ENCODE data around the gene FCHSD1. TPM values are rescaled to one million over a fixed set of nuclear protein-coding genes. Genes with fewer than 3 reads are reported as not detected.

The FCHSD1 gene
- total RNA-seq, 2 experiments from 2014 or later: 58.0 to 59.3 TPM

GRCh38 chr5:141669520-141669919 lies 18.3 kb upstream of the FCHSD1 start:
- H3K4me1 Mint-ChIP-seq: peaks cover 7% of the 10 kb centered on the region
- ChIA-PET POLR2A (no interaction called here), CTCF (interaction anchor here (0.9 to 2.2 kb wide), 10 partner anchors 10 to 338 kb away, joined by 3 to 8 read pairs (median 6); partner anchors contain the start of genes DIAPH1, PCDH1 and RNF14)
- H3K36me3 Mint-ChIP-seq (ENCODE audit: low read depth): no peaks in the 10 kb centered on the region
- DNase-seq: no peak
- H3K9me3 Mint-ChIP-seq: no peaks in the 10 kb centered on the region
- no peak overlapping the region for H3K27ac Mint-ChIP-seq
- no peaks in the 10 kb centered on the region for H3K27me3 Mint-ChIP-seq
- no peak overlapping the region for H3K4me3 Mint-ChIP-seq

DNA sequence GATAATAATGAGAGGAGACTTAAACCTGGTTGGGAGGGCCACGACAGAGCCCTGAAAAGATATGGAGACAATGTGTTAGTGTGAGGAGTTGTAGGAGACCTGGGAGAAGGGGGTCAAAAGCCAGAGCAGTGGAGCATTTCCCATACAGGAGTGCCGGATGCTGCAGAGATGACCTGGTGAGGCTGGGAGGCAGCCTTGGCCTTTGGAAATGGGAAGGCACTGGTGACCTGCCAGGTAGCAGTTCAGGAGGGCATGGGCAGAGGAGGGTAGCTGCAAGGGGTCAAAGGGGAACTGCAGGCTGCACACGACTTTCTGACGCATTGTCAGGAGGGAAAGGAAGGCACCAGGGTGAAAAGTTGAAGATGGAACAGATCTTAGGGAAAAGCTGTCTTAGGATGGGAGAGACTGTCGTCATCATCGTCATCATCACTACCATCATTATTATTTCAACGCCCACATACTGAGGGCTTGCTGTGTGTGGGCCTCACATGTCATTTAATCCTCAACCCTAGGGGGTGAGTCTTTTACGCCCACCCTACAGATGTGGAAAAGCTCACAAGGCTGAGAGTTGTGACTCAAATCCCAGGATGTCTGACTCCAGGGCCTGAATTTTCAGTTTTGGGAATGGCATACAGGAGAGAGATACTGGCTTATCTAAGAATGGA lies 17.5 kb upstream of the FCHSD1 start:
- Mint-ChIP-seq H3K4me3 (no peak overlapping the region), H3K4me1 (peaks cover 7% of the 10 kb centered on the region), H3K36me3 (ENCODE audit: low read depth) (no peaks in the 10 kb centered on the region), H3K27ac (peak overlapping the region; percentile 6), H3K27me3 (no peaks in the 10 kb centered on the region), H3K9me3 (no peaks in the 10 kb centered on the region)
- POLR2A ChIA-PET: no interaction called here
- CTCF ChIA-PET: interaction anchor here (1.0 to 2.2 kb wide), 9 partner anchors 11 to 339 kb away, joined by 3 to 8 read pairs (median 6); partner anchors contain the start of genes DIAPH1, PCDH1 and RNF14
- DNase-seq: no peak

DNA sequence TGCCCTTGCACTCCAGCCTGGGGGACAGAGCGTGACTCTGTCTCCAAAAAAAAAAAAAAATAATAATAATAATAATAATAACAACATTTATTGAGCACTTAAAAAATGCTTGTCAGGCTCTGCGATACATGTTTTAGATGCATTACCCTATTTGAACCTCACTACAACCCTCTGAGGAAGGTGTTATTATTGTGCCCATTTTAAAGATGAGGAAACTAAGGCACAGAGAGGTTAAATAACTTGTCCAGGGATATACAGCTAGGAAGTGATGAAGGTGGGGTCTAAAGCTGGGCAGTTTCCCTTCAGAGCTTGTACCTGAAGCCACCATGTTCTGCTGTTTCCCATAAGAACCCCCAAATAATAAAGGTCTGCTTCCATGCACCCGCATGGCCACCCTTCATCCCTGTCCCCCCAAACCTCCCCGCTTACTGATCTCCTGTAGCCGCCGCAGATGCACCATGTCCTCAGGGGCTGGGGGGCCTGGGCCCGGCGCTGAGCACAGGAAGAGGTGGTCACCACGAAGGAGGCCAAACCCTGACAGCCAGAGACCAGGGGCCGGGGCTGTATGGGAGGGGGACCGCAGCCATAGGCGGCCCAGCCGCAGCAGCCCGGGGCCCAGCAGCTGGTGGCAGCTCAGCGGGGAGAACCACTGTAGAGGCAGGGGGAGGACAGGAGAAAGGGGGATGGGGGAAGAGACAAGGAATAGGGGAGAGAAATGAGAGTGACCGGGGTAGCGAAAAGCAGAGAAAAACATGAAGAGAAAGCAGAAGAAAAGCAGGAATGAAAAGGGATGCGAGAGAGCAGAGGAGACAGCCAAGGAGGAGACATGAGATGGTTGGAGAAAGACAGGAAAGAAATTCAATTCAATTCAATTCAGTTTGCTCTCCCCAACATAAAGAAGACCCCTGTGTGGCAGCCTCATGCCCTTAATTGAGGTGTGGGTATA lies 15.1 kb upstream of the FCHSD1 start:
- no peak overlapping the region for H3K4me3 Mint-ChIP-seq

DNA sequence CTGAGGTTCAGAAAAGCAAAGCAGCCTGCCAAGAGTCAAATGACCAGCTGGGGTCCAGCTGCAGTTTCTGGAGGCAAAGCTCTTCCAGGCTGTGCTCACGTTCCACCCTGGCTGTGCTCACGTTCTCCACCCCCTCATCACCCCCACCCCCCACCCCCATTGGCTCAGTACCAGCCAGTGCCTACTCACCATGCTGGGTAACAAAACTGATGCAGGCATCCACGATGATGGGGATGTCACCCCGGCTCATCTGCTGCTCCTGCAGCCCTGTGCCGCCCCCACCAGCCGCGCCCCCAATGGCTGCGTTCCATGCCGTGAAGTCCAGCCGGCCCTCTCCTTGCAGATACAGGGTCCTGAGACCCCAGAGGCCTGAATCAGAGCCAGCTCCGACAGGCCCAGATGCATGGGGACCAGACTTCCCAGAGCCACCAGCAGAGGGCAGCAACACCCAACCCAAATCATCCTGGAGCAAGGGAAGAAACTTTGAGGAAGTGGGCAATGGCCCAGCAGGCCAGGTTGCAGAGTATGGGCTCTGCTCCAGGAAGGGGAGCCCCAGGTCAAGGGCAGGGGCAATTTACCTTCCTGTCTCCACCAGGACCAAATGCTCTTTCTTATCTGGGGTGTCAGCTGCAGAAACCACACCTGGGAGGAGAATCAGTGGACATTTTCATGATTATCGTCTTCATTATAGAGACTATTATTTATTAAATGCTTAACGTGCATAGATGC lies 13.7 kb upstream of the FCHSD1 start:
- H3K36me3 Mint-ChIP-seq (ENCODE audit: low read depth): no peaks in the 10 kb centered on the region
- H3K4me1 Mint-ChIP-seq: peaks cover 7% of the 10 kb centered on the region
- ChIA-PET CTCF (interaction anchor here (0.6 to 2.2 kb wide), 15 partner anchors 9 to 467 kb away, joined by 3 to 9 read pairs (median 5); partner anchors contain the start of genes DIAPH1, FCHSD1, HDAC3 and RELL2), POLR2A (no interaction called here)
- peak; percentile 78 for DNase-seq
- no peak overlapping the region for H3K27ac Mint-ChIP-seq
- H3K4me3 Mint-ChIP-seq: no peak overlapping the region
- no peaks in the 10 kb centered on the region for H3K27me3 Mint-ChIP-seq
- no peaks in the 10 kb centered on the region for H3K9me3 Mint-ChIP-seq

More for the DNA sequence above, 15.1 kb upstream of the FCHSD1 start:
- POLR2A ChIA-PET: no interaction called here
- Mint-ChIP-seq H3K4me1 (peaks cover 7% of the 10 kb centered on the region), H3K27ac (no peak overlapping the region), H3K27me3 (no peaks in the 10 kb centered on the region), H3K9me3 (no peaks in the 10 kb centered on the region), H3K36me3 (ENCODE audit: low read depth) (no peaks in the 10 kb centered on the region)
- no peak for DNase-seq
- CTCF ChIA-PET: interaction anchor here (0.6 to 2.2 kb wide), 6 partner anchors 24 to 1530 kb away, joined by 3 to 9 read pairs (median 4); no protein-coding TSS in a partner anchor

GRCh38 chr5:141663506-141663905 lies 12.3 kb upstream of the FCHSD1 start:
- peaks cover 7% of the 10 kb centered on the region for H3K4me1 Mint-ChIP-seq
- no peak overlapping the region for H3K27ac Mint-ChIP-seq
- H3K27me3 Mint-ChIP-seq: peaks cover 2% of the 10 kb centered on the region
- ChIA-PET CTCF (interaction anchor here (0.7 to 1.9 kb wide), 5 partner anchors 9 to 297 kb away, joined by 3 to 5 read pairs (median 4); no protein-coding TSS in a partner anchor), POLR2A (no interaction called here)
- H3K4me3 Mint-ChIP-seq: no peak overlapping the region
- no peaks in the 10 kb centered on the region for H3K36me3 Mint-ChIP-seq (ENCODE audit: low read depth)
- no peaks in the 10 kb centered on the region for H3K9me3 Mint-ChIP-seq
- no peak for DNase-seq

DNA sequence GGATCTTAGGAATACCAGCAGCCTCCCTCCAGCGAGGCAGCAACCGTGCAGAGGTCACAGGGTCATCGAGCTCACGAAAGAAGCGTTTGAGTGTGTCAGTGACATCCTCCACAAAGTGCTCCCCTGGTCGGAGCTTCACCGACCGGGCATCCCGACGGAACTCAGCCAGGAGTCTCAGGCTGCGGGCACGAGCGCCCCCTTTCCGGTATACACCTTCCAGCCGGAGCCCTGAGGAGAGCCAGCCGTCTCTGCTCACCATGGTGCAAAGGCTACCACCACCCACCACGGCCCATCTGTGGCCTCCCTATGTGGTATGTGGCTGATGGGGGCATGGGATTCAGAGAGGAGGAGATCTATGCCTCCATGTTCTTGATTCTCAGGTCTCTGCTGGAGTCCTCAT lies 10.8 kb upstream of the FCHSD1 start:
- CTCF ChIA-PET: interaction anchor here (1.3 to 1.9 kb wide), 2 partner anchors 11 to 30 kb away, joined by 3 to 5 read pairs; no protein-coding TSS in a partner anchor
- H3K27ac Mint-ChIP-seq: no peak overlapping the region
- no peaks in the 10 kb centered on the region for H3K36me3 Mint-ChIP-seq (ENCODE audit: low read depth)
- no peak for DNase-seq
- no peak overlapping the region for H3K4me3 Mint-ChIP-seq
- peaks cover 7% of the 10 kb centered on the region for H3K4me1 Mint-ChIP-seq
- no peaks in the 10 kb centered on the region for H3K9me3 Mint-ChIP-seq
- peaks cover 2% of the 10 kb centered on the region for H3K27me3 Mint-ChIP-seq
- POLR2A ChIA-PET: no interaction called here

DNA sequence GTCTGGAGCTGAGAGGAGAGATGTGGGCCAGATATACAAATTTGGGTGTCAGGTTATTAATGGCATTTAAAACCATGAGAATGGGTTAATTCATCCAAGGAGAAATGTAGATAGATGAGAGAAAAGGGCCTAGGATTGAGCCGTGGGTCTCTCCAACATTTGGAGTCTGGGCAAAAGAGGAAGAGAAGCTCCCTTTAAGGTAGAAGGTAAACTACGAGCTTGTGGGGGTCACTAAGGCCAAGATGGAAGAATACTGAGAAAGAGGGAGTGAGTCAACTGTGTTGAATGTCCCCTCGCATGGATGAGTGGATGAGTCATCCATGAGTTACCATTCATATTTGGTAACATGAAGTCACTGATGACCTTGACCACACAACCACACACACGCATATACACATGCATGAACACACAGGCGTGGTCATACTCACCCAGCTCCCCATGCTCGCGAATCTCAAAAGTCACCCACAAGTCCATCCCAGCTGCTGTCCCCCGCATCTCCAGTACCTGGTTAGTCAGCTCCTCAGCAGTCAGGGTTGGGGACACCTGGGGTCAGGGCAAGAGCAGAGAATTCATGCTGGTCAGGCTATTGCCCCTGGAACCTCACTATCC lies 6.8 kb upstream of the FCHSD1 start:
- no peaks in the 10 kb centered on the region for H3K9me3 Mint-ChIP-seq
- no peaks in the 10 kb centered on the region for H3K4me1 Mint-ChIP-seq
- no peaks in the 10 kb centered on the region for H3K36me3 Mint-ChIP-seq (ENCODE audit: low read depth)
- H3K27me3 Mint-ChIP-seq: peaks cover 4% of the 10 kb centered on the region
- no peak overlapping the region for H3K4me3 Mint-ChIP-seq
- no peak overlapping the region for H3K27ac Mint-ChIP-seq
- ChIA-PET POLR2A (no interaction called here), CTCF (interaction anchor here (0.5 to 2.1 kb wide), 6 partner anchors 9 to 665 kb away, joined by 3 to 8 read pairs (median 3); no protein-coding TSS in a partner anchor)
- DNase-seq: no peak

DNA sequence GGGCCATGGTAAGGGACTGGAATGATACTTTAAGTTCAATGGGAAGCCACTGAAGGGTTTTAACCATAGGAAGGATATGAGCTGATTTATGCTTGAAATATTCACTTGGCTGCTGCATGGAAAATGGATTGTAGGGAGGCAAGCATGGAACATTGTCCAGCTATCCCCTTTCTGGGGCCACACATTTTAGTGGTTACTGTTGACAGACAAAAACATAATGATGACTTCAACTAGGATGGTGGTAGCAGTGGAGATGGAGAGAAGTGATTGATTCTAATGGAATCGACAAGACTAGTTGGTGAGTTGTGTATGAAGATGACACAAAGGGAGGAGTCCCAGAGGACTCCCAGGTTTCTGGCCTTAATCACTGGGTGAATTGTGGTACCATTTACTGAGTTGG lies 6.2 kb upstream of the FCHSD1 start:
- Mint-ChIP-seq H3K27ac (no peak overlapping the region), H3K27me3 (peaks cover 5% of the 10 kb centered on the region), H3K4me1 (peaks cover 3% of the 10 kb centered on the region), H3K36me3 (ENCODE audit: low read depth) (no peaks in the 10 kb centered on the region), H3K9me3 (no peaks in the 10 kb centered on the region), H3K4me3 (no peak overlapping the region)
- POLR2A ChIA-PET: no interaction called here
- CTCF ChIA-PET: interaction anchor here (1.2 to 2.1 kb wide), 2 partner anchors 8 to 12 kb away, joined by 3 to 8 read pairs; no protein-coding TSS in a partner anchor
- no peak for DNase-seq

DNA sequence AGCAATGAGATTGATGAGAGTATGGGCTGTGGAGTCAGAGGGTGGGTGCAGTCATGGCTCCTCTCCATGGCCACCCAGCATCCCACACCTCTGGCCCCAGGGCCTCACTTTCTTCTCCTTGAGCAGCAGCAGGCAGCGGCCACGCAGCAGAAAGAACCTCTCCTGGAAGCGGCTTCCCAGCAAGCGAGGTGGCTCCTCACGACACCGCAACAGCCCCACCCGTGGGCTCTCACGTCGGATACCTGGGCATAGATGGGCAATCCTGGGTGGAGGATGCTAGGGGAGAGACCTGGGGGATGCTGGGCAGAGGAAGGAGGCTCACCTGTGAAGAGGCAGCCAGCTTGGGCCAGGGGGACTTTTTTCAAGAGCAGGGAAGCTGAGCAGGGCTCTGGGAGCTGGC lies 5.2 kb upstream of the FCHSD1 start:
- H3K9me3 Mint-ChIP-seq: no peaks in the 10 kb centered on the region
- no peak overlapping the region for H3K4me3 Mint-ChIP-seq
- peaks cover 12% of the 10 kb centered on the region for H3K4me1 Mint-ChIP-seq
- H3K27me3 Mint-ChIP-seq: peaks cover 5% of the 10 kb centered on the region
- H3K36me3 Mint-ChIP-seq (ENCODE audit: low read depth): no peaks in the 10 kb centered on the region
- no peak overlapping the region for H3K27ac Mint-ChIP-seq
- POLR2A ChIA-PET: no interaction called here
- CTCF ChIA-PET: interaction anchor here (0.9 to 1.3 kb wide), 2 partner anchors 8 to 1122 kb away, joined by 3 read pairs; no protein-coding TSS in a partner anchor
- no peak for DNase-seq

GRCh38 chr5:141655020-141655419 lies 3.8 kb upstream of the FCHSD1 start:
- DNase-seq: no peak
- Mint-ChIP-seq H3K27me3 (peaks cover 5% of the 10 kb centered on the region), H3K27ac (no peak overlapping the region), H3K4me1 (peaks cover 20% of the 10 kb centered on the region), H3K36me3 (ENCODE audit: low read depth) (peaks cover 2% of the 10 kb centered on the region), H3K4me3 (no peak overlapping the region), H3K9me3 (no peaks in the 10 kb centered on the region)
- ChIA-PET CTCF (interaction anchor here (0.7 to 1.2 kb wide), 2 partner anchors 12 to 264 kb away, joined by 4 read pairs; no protein-coding TSS in a partner anchor), POLR2A (no interaction called here)

DNA sequence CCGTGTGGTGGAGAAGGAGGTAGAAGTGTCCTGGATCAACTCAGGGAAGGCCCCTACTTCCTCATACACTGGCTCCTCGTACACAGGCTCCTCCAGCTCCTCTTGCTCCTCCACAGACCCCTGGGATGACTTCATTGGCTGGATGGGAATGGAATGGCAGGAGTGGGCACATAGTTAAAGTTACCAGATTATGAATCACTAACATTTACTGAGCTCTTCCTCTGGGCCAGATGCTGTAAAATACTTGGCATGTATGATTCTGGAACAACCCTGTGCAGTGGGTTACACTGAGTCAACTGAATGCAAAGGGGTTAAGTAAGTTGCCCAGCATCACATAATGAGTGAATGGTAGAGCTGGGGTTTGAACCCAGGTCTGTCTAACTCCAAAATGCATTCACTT lies 3.1 kb upstream of the FCHSD1 start:
- POLR2A ChIA-PET: no interaction called here
- Mint-ChIP-seq H3K27me3 (peaks cover 3% of the 10 kb centered on the region), H3K9me3 (no peaks in the 10 kb centered on the region)

DNA sequence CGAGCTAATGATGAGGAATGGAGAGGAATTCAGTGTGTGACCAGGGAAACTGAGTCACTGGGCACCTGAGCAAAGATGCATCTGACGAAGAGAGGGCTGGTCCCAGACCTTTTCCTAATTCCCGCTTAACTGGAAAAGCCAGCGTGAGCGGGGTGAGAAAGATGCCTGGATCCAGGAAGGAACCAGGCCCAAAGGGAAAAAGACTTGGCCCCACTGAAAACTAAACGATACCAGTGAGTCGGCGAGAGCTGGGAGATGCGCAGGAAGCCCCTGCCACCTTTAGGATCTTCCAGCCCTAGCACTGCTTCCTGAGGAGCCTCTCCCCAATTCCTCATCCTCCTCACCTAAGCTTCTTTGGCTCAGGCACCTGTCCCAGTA lies 499 bp upstream of the FCHSD1 start:
- peak overlapping the region; percentile 96 for H3K27ac Mint-ChIP-seq
- CTCF ChIA-PET: interaction anchor here (1.1 to 1.5 kb wide), 7 partner anchors 9 to 317 kb away, joined by 3 to 8 read pairs (median 5); partner anchors contain the start of genes DIAPH1, HDAC3, RELL2 and RNF14
- H3K36me3 Mint-ChIP-seq (ENCODE audit: low read depth): peaks cover 9% of the 10 kb centered on the region
- no peaks in the 10 kb centered on the region for H3K9me3 Mint-ChIP-seq
- H3K4me3 Mint-ChIP-seq: peak overlapping the region; percentile 91
- peaks cover 37% of the 10 kb centered on the region for H3K4me1 Mint-ChIP-seq
- H3K27me3 Mint-ChIP-seq: peaks cover 3% of the 10 kb centered on the region
- DNase-seq: no peak
- POLR2A ChIA-PET: no interaction called here

More for the DNA sequence above, 3.1 kb upstream of the FCHSD1 start:
- Mint-ChIP-seq H3K4me3 (no peak overlapping the region), H3K27ac (no peak overlapping the region), H3K4me1 (peaks cover 27% of the 10 kb centered on the region), H3K36me3 (ENCODE audit: low read depth) (peaks cover 6% of the 10 kb centered on the region)
- no peak for DNase-seq
- CTCF ChIA-PET: interaction anchor here (0.7 to 1.9 kb wide), 5 partner anchors 12 to 265 kb away, joined by 3 to 6 read pairs (median 4); no protein-coding TSS in a partner anchor
